Measurements from ENCODE around the gene B3GLCT. TPM values are rescaled to one million over a fixed set of nuclear protein-coding genes. Genes with fewer than 3 reads are reported as not detected.
"Not testable (repeated sequence)": the region's sequence is repeated elsewhere in the genome, so short reads cannot be mapped to it uniquely, and the experiment has no call there.

B3GLCT gene
- total RNA-seq, 1 experiment from 2014 or later: 12.2 TPM

GRCh38 chr13:31174018-31174417 is 25.8 kb upstream of the B3GLCT start:
- Histone ChIP-seq H3K36me3 (no peaks in the 10 kb centered on the region), H3K4me3 (no peak overlapping the region), H3K27me3 (no peaks in the 10 kb centered on the region), H3K4me1 (peaks cover 10% of the 10 kb centered on the region; the same call in 1 of the 2 replicates), H3K9me3 (replicated peaks) (peaks cover 4% of the 10 kb centered on the region; the same call in 1 of the 2 replicates), H3K27ac (no peak overlapping the region)
- peak in 1 of 2 experiments; percentile 42 for DNase-seq

- Histone ChIP-seq H3K27me3 (no peaks in the 10 kb centered on the region), H3K4me1 (peaks cover 10% of the 10 kb centered on the region; the same call in 1 of the 2 replicates), H3K36me3 (no peaks in the 10 kb centered on the region), H3K27ac (no peak overlapping the region), H3K4me3 (no peak overlapping the region), H3K9me3 (replicated peaks) (peaks cover 4% of the 10 kb centered on the region; the same call in 1 of the 2 replicates)
- no peak for DNase-seq
Observed at GRCh38 chr13:31175847-31176532, 23.8 kb upstream of the B3GLCT start.

GRCh38 chr13:31177813-31178495 is 21.8 kb upstream of the B3GLCT start:
- H3K4me1 ChIP-seq; DNase-seq; H3K27me3 ChIP-seq; H3K9me3 ChIP-seq (replicated peaks); H3K27ac ChIP-seq; H3K36me3 ChIP-seq; H3K4me3 ChIP-seq: not testable (repeated sequence)

- no peaks in the 10 kb centered on the region for H3K36me3 ChIP-seq
- no peak for DNase-seq
- peaks cover 4% of the 10 kb centered on the region; the same call in 1 of the 2 replicates for H3K9me3 ChIP-seq (replicated peaks)
- H3K27me3 ChIP-seq: no peaks in the 10 kb centered on the region
- H3K4me1 ChIP-seq: no peaks in the 10 kb centered on the region
- no peak overlapping the region for H3K4me3 ChIP-seq
- H3K27ac ChIP-seq: no peak overlapping the region
Observed at GRCh38 chr13:31179241-31179640, 20.5 kb upstream of the B3GLCT start.

- no peak for DNase-seq
- Histone ChIP-seq H3K36me3 (no peaks in the 10 kb centered on the region), H3K4me1 (no peaks in the 10 kb centered on the region)
Observed at GRCh38 chr13:31179754-31180153, 20.0 kb upstream of the B3GLCT start.

GRCh38 chr13:31182987-31183386 is 16.8 kb upstream of the B3GLCT start:
- no peak for DNase-seq
- H3K27me3 ChIP-seq: no peaks in the 10 kb centered on the region
- H3K27ac ChIP-seq: no peak overlapping the region
- peaks cover under 1% of the 10 kb centered on the region; the same call in 1 of the 2 replicates for H3K9me3 ChIP-seq (replicated peaks)
- no peaks in the 10 kb centered on the region for H3K4me1 ChIP-seq
- H3K36me3 ChIP-seq: no peaks in the 10 kb centered on the region
- no peak overlapping the region for H3K4me3 ChIP-seq

More at GRCh38 chr13:31179754-31180153, 20.0 kb upstream of the B3GLCT start:
- Histone ChIP-seq H3K27me3 (no peaks in the 10 kb centered on the region), H3K27ac (no peak overlapping the region), H3K4me3 (no peak overlapping the region), H3K9me3 (replicated peaks) (peaks cover 4% of the 10 kb centered on the region; the same call in 1 of the 2 replicates)

- Histone ChIP-seq H3K36me3 (no peaks in the 10 kb centered on the region), H3K9me3 (replicated peaks) (no peaks in the 10 kb centered on the region), H3K4me1 (no peaks in the 10 kb centered on the region), H3K4me3 (no peak overlapping the region), H3K27ac (no peak overlapping the region), H3K27me3 (no peaks in the 10 kb centered on the region)
- no peak for DNase-seq
Observed at GRCh38 chr13:31184451-31184850, 15.3 kb upstream of the B3GLCT start.

GRCh38 chr13:31184981-31185645 is 14.7 kb upstream of the B3GLCT start:
- no peak overlapping the region for H3K4me3 ChIP-seq
- no peak overlapping the region for H3K27ac ChIP-seq
- H3K4me1 ChIP-seq: no peaks in the 10 kb centered on the region
- H3K27me3 ChIP-seq: 0 out of 2 replicates have a peak, but pooled peaks cover 1% of the 10 kb centered on the region
- no peaks in the 10 kb centered on the region for H3K36me3 ChIP-seq
- DNase-seq: no peak
- H3K9me3 ChIP-seq (replicated peaks): no peaks in the 10 kb centered on the region

- H3K36me3 ChIP-seq: no peaks in the 10 kb centered on the region
- no peaks in the 10 kb centered on the region for H3K4me1 ChIP-seq
- no peaks in the 10 kb centered on the region for H3K9me3 ChIP-seq (replicated peaks)
- H3K27ac ChIP-seq: no peak overlapping the region
- no peak overlapping the region for H3K4me3 ChIP-seq
- DNase-seq: no peak
- H3K27me3 ChIP-seq: 0 out of 2 replicates have a peak, but pooled peaks cover 2% of the 10 kb centered on the region
Observed at GRCh38 chr13:31191748-31192147, 8.0 kb upstream of the B3GLCT start.

- DNase-seq: no peak
- no peak overlapping the region for H3K27ac ChIP-seq
- H3K27me3 ChIP-seq: 0 out of 2 replicates have a peak, but pooled peaks cover 2% of the 10 kb centered on the region
- H3K4me1 ChIP-seq: no peaks in the 10 kb centered on the region
- H3K4me3 ChIP-seq: no peak overlapping the region
- no peaks in the 10 kb centered on the region for H3K36me3 ChIP-seq
- no peaks in the 10 kb centered on the region for H3K9me3 ChIP-seq (replicated peaks)
Observed at GRCh38 chr13:31192306-31192705, 7.5 kb upstream of the B3GLCT start.

- Histone ChIP-seq H3K36me3 (no peaks in the 10 kb centered on the region), H3K27me3 (peaks cover 12% of the 10 kb centered on the region), H3K4me1 (0 out of 2 replicates have a peak, but pooled peaks cover 3% of the 10 kb centered on the region), H3K9me3 (replicated peaks) (no peaks in the 10 kb centered on the region), H3K27ac (no peak overlapping the region), H3K4me3 (no peak overlapping the region)
- DNase-seq: no peak
Observed at GRCh38 chr13:31195616-31196015, 4.2 kb upstream of the B3GLCT start.

GRCh38 chr13:31196992-31197391 is 2.8 kb upstream of the B3GLCT start:
- no peak for DNase-seq
- H3K4me1 ChIP-seq: peaks cover 11% of the 10 kb centered on the region
- no peak overlapping the region for H3K27ac ChIP-seq
- no peaks in the 10 kb centered on the region for H3K9me3 ChIP-seq (replicated peaks)
- H3K36me3 ChIP-seq: no peaks in the 10 kb centered on the region
- peaks cover 12% of the 10 kb centered on the region for H3K27me3 ChIP-seq
- H3K4me3 ChIP-seq: no peak overlapping the region

- Histone ChIP-seq H3K36me3 (no peaks in the 10 kb centered on the region), H3K4me3 (no peak overlapping the region), H3K27me3 (peaks cover 12% of the 10 kb centered on the region), H3K9me3 (replicated peaks) (no peaks in the 10 kb centered on the region), H3K4me1 (peaks cover 11% of the 10 kb centered on the region), H3K27ac (no peak overlapping the region)
- DNase-seq: no peak
Observed at GRCh38 chr13:31198519-31198918, 1.3 kb upstream of the B3GLCT start.

- peaks cover 11% of the 10 kb centered on the region for H3K4me1 ChIP-seq
- no peaks in the 10 kb centered on the region for H3K36me3 ChIP-seq
- H3K4me3 ChIP-seq: peak overlapping the region; percentile 84
- no peak overlapping the region for H3K27ac ChIP-seq
- H3K9me3 ChIP-seq (replicated peaks): no peaks in the 10 kb centered on the region
- peaks cover 12% of the 10 kb centered on the region for H3K27me3 ChIP-seq
- DNase-seq: no peak
Observed at GRCh38 chr13:31199527-31199848, 287 bp upstream of the B3GLCT start.

GRCh38 chr13:31200637-31200971 is 829 bp downstream of the B3GLCT start:
- H3K27ac ChIP-seq: peak overlapping the region; percentile 55
- no peaks in the 10 kb centered on the region for H3K36me3 ChIP-seq
- DNase-seq: peak; percentile 65 to 71
- H3K9me3 ChIP-seq (replicated peaks): no peaks in the 10 kb centered on the region
- peaks cover 11% of the 10 kb centered on the region for H3K4me1 ChIP-seq
- peaks cover 12% of the 10 kb centered on the region for H3K27me3 ChIP-seq
- peak overlapping the region; percentile 84 for H3K4me3 ChIP-seq

Data from SJCRH30 (cell line).